Epithelial cell of alveolus of lung (primary cell): ENCODE data around the gene ZNF506. TPM values are rescaled to one million over a fixed set of nuclear protein-coding genes. Genes with fewer than 3 reads are reported as not detected.

Source experiments
- total RNA-seq: library from RNA; depleted of rRNA; stranded (reverse); fragments of >200 nt; gene quantifications from 2 replicates; pipeline ENCODE4 v1.2.1, GENCODE V29; 2015

ZNF506 gene
- total RNA-seq = 6.5 and 18.7 TPM in 2 replicates

GRCh38 chr19:19821366-19821951 is at the start of gene ZNF506:
ZNF506 (minus strand) TSS chr19:19821750; CDS start chr19:19821603, 147 bp downstream.

GRCh38 chr19:19865750-19866610 is 44.4 kb upstream of the ZNF506 start, which contains the start of gene ZNF253:
ZNF253 (plus strand) TSS chr19:19865882; CDS start chr19:19865997, 115 bp downstream.

Other genes with a start within 250 kb of the ZNF506 start
- gene PBX4, start 203.1 kb downstream of the ZNF506 start, total RNA-seq = 0.13 and 6.0 TPM in 2 replicates
- gene LPAR2, start 193.5 kb downstream of the ZNF506 start, total RNA-seq = 0.65 and 9.2 TPM in 2 replicates
- gene GMIP, start 178.1 kb downstream of the ZNF506 start, total RNA-seq = 11.6 and 13.8 TPM in 2 replicates
- 46.9 and 51.2 TPM in 2 replicates for gene ATP13A1, start 158.1 kb downstream of the ZNF506 start, total RNA-seq
- gene ZNF101, start 152.9 kb downstream of the ZNF506 start, total RNA-seq = 2.5 and 4.3 TPM in 2 replicates
- gene ZNF14, start 88.6 kb downstream of the ZNF506 start, total RNA-seq = 1.7 and 2.2 TPM in 2 replicates
- gene ZNF253, start 44.1 kb upstream of the ZNF506 start, total RNA-seq = 3.9 and 7.9 TPM in 2 replicates
- 6.1 and 9.1 TPM in 2 replicates for gene ZNF93, start 79.2 kb upstream of the ZNF506 start, total RNA-seq
- gene ZNF682, start 217.8 kb upstream of the ZNF506 start, total RNA-seq = 1.3 and 5.0 TPM in 2 replicates